H4 (cell line): ENCODE data around the gene TMEFF2. TPM values are rescaled to one million over a fixed set of nuclear protein-coding genes. Genes with fewer than 3 reads are reported as not detected.
A peak's percentile ranks its signal among the peaks of the same experiment; 100 is the strongest.
"Not testable (repeated sequence)": the region's sequence is repeated elsewhere in the genome, so short reads cannot be mapped to it uniquely, and the experiment has no call there.

ENCODE experiments used
- DNase-seq: peaks from one replicate; pipeline ENCODE4 v3.0.0-alpha.2; 2015; ENCODE audit warnings: low spot score
- total RNA-seq: library from RNA; depleted of rRNA; stranded (reverse); fragments of >200 nt; shearing (Covaris generic); gene quantifications from 2 replicates; pipeline ENCODE4 v1.2.3, GENCODE V29; 2014

Gene TMEFF2
- total RNA-seq, 1 experiment from 2014 or later: 5.0 TPM

DNA sequence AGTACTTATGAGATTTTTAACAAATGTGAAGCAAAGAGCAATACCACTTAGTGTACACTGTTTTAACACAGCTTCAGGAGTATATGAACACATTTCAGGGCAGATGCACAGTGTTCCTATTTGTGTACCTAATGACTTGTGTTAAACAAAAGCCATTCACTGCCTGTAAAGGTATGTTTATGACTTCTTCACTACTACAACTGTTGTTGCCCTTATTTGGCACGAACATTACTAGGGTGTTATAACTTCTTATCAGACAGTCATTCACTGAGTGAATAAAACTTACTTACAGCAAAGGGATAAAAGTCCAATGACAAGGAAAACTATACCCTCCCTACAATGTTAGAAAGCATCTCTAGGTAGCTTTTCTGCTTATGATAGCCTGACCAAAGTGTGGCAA is 262.4 kb downstream of the TMEFF2 start:
- no peak for DNase-seq

DNA sequence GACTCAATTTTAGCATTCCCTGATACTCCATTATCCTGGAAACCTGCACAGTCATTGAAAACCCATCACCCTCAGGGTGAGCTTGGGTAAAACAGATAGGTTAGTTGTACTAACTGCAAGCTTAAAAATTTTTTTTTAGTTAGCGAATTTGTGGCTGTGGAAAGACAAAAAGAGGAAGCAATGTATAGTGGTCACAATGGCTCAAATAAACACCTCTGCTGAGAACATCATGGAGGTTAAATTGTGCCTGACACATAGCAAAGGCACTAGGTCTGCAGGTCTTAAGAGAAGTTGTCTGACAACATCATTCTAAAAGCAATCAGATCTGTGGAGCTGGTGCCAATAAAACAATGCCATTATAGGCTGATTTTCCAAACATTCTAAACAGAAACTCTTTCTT is 263.4 kb downstream of the TMEFF2 start:
- no peak for DNase-seq

DNA sequence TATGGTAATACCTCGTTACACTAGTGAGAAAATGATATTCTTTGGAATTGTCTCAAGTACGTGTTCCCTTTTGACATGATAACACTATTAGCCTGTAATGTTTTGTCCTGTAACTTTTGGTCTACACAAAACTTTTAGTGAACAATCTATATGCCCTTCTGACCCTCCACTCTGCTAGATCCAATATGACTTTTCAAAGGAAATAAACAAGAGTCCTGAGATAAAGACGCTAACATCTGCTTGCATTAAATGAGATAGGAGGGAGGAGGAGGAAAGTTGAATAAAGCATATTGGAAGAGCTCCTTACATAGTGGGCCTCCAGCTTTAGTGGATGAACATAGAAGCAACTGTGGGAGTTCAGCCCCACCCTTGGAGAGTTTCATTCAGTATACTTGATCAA is 264.5 kb downstream of the TMEFF2 start:
- DNase-seq: no peak

DNA sequence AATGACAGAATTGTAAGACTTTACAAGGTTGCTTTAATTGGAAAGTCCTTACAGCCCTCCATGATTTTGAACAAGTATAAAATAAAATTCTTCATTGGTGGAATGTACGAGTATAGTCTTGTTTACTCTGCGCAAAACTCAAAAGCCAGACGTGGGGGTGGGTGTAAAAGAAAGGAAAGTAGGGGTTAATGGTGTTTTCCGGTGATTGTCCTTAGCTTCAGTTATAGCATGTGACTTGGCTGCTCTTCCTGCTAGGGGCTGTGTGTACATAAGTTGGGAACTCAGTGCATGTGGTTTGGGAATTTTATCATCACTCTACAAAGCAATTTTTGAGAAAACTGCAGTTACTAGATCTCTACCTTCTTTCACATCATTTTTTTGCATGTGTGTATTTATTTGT is 265.4 kb downstream of the TMEFF2 start:
- DNase-seq: no peak

DNA sequence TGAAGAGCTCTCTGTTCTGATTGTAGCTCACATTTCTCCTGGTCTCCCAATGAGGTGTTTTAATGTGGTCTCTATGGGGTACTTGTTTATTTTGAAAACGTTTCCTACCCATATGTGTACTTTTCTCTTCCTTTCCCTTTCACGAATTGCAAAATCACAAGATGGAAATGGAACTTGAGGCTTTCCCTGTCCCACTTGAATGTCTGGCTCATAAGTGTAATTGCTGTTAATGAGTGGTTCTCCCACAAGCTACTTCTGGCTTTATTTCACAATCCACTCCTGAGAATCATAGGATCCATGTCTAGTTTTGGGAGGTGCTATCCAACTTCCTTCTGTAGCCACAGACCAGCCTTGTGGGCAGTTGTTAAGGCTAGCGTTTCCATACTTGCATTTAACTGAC is 266.7 kb downstream of the TMEFF2 start:
- DNase-seq: peak; percentile 90

DNA sequence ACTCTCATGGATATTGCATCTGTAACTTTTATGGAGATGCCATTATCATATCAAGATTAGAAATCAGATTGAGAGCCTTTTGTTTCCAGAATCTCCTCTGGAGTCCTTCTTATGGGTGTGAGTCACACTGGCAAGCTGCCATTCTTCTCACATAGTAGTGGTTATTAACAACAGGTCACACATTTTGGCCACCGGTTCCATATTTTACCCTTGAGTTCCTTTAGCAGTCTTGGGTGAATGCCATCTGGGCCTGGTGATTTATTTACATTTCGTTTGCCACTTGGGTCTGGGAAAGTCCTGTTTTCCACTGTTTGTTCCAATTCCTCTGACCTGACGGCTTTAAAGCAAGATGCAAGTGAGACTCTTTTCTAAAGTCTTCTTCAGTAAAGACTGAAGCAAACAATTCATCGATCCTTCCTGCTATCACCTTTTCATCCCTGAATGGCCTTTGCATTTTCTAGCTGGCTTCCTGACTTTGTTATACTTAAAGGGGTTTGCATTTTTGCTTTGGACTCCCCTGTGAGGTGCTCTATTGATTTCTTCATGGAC is 267.3 kb downstream of the TMEFF2 start:
- DNase-seq: peak; percentile 81

DNA sequence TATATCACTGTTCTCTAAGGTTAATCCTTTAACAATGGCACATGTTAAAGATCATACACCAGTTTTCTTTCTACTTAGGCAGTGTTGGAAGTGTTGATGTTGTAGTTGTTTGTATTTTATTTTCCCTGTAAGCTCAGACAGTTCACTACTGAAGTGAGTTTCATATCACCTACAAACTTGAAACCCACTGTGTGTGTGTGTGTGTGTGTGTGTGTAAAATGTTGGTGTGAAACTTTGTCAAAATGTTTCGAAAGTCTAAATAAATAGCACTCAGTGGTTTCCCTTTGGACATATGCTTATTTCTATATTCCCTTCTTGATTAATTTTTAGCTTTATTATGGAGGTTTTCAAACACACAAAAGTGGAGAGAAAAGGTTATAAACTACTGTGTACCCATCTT is 268.1 kb downstream of the TMEFF2 start:
- no peak for DNase-seq

DNA sequence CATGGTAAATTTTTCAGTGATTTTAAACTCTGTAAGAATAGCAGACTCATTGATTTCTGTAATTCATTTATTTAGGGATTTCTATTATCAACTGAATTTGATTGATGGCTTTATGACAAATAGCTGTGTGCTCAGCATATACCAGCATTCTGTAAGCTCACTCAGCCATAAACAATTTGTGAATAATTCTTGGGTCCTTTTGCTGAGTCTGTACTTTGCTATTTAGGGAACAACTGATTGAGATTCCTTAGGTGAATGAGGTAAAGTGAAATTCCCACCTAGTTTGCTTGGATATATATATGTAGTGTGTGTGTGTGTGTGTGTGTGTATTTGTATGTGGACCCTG is 271.1 kb downstream of the TMEFF2 start:
- DNase-seq: no peak

DNA sequence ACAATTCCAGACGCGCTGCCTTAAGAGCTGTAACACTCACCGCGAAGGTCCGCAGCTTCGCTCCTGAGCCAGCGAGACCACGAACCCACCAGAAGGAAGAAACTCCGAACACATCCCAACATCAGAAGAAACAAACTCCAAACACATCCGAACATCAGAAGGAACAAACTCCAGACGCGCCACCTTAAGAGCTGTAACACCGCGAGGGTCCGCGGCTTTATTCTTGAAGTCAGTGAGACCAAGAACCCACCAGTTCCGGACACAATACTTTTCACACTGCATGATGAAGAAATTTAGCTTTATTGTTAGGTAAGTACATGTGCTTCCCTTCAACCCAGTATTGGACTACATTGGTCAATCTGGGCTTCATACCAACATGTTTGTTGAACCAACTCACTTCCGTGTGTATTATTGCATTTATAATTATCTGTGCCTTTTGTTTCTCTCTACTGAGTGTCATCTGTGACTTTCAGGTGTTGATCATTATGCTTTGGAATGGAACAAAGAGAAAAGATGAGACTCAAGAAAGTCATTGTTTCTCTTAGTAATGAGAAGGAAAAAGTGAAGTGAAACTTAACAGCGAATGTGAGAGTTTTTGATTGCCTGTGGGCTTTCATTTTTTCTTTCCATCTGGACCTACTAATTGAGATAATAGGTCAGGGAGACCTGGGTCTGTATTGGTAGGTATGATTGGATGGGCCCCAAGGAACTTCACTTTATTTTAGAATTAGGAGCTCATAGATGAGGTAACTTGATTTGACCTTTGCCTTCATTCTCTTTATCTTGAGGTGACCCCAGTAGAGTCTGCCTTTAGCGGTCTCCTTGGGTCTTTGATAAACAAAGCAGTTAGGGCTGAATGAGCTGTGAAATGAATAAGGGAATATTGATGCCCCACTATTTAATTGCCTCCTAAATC is 271.7 kb downstream of the TMEFF2 start:
- DNase-seq: no peak

DNA sequence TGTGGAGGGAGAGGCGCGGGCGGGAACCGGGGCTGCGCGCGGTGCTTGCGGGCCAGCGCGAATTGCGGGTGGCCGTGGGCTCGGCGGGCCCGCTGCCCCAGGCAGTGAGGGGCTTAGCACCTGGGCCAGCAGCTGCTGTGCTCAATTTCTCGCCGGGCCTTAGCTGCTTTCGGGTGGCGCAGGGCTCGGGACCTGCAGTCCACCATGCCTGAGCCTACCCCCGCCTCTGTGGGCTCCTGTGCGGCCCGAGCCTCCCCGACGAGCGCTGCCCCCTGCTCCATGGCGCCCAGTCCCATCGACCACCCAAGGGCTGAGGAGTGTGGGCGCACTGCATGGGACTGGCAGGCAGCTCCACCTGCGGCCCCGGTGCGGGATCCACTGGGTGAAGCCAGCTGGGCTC is 273.1 kb downstream of the TMEFF2 start:
- DNase-seq: not testable (repeated sequence)

DNA sequence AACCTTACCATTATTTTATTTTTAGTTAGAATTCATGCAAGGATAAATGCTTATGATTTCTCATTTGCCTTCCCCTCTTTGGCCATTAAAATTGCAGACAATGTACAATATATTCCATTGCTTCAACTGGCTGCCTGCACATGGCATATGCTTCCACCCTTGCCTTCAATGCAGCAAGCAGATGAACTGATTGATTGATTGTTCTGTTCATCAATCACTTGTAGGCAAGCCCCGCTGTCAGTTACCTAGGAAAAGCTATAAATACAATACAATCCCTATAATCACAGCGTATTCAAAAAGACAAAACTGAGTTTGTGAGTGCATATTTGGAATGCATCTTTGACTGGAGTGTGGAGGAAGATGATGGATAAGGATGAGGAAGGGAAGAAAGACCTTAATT is 274.2 kb downstream of the TMEFF2 start:
- DNase-seq: no peak

DNA sequence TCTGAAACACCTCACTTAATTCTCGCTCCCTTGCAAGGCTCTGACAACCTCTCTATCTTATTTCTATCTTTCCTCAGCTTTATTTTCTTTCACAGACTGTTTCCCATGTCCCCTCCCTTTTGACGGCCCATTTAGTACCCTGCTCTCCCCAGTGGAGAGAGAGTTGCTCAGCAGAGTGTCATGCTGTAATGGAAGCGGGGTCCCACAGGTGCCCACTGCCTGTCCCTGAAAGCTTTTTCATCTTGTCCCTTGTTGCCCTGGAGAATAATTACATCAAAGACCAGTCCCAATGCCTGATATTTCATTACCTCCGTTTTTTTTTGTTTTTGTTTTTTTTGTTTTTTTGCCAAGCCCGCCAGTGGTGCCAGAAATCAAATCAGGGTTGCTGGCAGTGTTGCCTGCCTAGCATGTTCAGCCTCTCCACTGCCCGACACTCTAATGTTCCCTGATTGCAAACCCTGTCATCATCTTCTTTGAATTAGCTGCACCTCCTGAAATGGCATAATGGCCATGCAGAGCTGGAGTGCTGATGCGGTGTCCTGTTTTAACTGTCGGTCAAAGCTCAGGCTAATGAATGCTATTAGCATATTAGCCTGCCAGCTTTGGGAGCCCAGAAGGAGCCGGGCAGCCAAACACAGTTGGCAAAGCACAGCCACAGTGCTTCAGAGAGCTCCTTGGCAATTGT is 276.6 kb downstream of the TMEFF2 start:
- no peak for DNase-seq

DNA sequence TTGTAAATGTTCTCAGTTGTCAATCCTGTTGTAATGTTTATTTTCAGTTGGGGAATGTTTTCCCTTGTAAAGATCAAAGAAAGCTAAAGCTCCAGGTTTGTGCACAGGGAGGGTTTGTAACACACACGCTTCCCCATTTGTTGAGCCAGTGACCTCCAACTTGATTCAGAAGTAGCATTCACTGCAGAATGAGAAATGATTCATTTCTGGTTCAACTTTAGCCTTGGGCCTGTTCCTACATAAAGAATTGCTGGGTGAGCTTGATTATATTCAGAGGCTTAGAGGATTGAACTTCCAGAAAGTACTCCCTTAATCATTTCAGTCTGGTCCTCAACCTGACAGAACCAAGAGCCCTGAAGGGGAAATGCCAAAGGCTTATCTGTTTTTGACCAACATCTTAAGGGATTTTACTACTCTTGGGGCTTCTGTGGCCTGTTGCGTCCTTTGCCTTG is 277.3 kb downstream of the TMEFF2 start:
- no peak for DNase-seq

DNA sequence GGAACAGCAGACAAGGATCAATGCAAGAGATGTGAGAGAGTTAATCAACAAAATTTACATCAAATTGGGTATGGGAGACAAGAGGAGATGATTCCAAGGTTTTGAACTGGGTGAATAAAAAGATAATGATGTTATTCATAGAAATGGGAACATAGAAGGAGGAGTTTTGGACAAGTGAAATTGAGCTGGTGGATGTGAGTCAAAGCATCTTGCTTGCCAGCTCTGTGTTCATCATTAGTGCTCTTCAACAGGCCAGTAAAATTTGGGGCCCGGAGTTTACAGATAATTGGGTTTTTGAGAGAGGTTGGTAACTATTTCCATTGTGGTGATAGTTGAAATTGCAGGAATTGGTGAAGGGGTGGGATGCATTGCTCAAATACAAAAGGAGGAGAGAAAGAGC is 277.9 kb downstream of the TMEFF2 start:
- DNase-seq: no peak

DNA sequence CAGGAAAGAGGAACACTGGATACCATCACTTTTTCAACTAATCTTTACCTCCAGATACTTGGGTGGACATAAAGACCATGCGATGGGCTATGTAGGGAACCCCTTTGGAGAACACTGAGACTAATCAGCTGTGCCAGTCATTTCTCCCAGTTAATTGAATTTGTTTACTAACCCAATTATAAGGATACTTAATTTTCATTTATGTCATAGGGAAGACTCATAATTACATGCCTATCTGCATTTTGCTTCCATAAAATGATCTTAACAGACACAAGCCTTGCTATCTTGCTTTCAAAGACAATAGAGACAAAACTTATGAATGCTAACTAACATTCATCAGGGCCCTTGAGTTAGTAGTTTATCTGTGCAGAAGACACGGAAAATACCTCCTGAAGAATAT is 279.0 kb downstream of the TMEFF2 start:
- no peak for DNase-seq

DNA sequence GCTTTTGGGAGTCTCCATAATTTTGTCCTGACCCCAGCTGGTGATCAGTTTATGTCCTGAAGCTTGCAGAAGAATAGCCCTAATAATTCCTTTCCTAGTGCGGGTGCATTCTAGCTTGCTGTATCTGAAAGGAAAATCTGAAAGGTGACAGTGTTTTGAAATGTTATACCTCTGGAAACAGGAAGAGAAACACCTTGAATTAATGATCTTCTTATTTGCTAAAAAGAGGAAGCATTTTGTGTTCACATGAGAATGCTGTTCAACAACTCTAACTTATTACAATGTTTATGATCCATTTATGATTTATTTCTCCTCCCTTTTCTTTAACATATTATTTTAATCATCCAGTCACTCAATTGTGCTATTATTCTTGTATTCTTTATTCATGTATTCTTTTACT is 280.9 kb downstream of the TMEFF2 start:
- DNase-seq: no peak

DNA sequence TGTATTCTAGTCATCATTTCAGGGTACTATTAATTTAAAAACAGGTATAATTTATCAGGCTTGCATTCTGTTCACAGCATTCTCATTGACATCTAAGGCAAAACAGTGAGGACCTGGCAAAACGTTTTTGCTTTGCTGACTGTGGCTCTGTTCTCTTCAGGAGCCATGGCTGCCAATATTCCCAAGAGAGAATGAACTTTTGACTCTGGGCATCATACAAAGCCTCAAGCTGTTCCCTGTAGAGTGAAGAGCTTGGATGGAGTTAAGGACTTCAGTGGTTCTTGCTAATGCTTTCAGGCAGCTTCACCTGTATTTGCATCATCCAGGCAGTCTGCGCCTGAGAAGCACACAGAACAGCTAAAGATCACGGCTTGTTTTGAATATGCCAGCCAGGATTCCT is 282.0 kb downstream of the TMEFF2 start:
- no peak for DNase-seq

DNA sequence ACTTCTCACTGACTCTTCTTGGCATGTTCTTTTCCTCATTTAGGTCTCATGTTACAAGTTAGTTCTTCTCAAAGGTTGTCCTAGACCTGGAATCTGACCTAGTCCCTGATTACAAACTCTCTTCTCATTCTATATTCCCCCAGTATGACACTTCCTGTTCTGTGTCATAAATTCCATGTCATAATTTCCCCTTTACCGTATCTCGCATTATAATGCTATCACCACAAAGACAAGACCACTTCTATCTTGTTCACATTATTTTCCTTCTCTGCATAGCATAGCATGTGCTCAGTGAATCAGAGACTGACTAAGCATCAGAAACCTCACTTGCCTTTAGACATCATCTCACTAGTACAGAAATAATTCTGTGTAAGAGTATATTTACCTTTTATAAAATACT is 284.2 kb downstream of the TMEFF2 start:
- no peak for DNase-seq

DNA sequence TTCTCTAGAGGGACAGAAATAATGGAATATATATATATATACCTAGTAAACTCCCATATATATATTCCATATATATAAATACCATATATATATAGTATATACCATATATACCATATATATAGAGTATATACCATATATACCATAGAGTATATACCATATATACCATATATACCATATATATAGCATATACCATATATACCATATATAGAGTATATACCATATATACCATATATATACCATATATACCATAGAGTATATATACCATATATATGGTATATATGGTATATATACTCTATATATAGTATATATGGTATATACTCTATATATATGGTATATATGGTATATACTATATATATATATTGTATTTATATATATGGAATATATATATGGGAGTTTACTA is 285.9 kb downstream of the TMEFF2 start:
- no peak for DNase-seq

DNA sequence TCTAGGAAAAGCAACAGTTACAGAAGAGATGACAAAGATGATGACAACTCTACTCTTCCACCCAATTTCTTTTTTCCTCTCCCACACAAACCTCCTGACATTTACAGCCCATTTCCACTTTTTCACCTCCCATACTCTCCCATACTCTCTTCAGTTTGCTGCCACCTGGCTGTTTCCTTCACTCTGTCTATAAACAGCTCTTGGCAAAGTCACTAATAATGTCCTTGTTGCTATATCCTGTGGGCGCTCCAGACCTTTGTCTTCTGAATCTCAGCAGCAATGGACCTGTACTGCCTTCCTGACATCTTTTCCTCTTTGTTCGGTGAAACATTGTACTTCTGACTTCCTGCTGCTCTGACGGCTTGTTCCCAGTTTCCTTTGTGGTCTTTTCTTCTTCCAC is 287.2 kb downstream of the TMEFF2 start:
- DNase-seq: no peak

DNA sequence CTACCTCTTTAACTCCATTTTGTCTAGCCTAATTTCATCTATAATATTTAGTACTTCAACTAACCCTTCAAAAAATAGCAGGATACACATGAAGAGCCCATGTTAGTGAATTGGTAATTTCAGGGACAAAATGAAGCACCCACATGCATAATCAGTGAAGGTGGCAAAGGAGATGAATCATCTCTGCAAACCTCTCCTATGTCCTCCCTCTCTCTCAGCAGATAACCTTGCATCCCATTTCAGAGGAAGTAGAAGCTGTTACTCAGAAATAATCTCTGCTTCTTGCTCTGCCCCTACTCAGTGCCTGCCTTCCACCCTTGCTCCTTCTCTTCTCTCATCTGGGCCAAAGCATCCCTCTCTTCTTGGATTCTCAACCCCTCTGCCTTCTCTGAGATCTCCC is 287.6 kb downstream of the TMEFF2 start:
- no peak for DNase-seq

DNA sequence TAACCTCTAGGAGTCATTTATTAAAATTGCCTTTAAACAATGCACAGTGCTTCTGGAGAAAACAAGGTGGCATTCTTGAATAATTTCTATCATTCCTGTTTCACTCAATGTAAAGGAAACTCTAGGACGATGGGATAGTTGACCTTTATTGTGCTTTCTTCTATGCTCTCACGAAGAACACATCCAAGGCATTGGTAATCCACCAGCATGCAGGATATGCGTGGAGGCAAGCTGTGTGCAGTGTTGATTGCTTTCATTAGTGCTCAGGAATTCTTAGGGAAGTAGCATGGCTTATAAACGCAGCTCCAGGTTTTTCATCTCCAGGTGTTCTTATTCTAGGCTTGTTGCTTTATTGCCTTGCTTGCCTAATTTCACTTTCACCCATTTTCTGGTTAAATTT is 289.4 kb downstream of the TMEFF2 start:
- DNase-seq: no peak

DNA sequence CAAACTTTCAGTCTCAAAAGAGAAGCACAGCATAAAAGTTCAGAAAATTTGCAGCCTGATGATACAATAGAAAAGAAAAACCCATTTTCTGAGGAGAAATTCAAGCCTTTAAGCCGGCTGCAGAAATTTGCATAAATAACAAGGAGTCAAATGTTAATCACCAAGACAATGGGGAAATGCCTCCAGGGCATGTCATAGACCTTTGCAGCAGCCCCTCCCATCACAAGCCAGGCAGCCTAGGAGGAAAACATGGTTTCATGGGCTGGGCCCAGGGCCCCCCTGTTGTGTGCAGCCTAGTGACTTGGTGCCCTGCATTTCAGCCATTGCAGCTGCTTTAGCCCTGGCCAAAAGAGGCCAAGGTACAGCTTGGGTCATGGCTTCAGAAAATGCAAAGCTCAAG is 293.7 kb downstream of the TMEFF2 start:
- DNase-seq: no peak
